Measurements from ENCODE around the gene FTO.

DNA sequence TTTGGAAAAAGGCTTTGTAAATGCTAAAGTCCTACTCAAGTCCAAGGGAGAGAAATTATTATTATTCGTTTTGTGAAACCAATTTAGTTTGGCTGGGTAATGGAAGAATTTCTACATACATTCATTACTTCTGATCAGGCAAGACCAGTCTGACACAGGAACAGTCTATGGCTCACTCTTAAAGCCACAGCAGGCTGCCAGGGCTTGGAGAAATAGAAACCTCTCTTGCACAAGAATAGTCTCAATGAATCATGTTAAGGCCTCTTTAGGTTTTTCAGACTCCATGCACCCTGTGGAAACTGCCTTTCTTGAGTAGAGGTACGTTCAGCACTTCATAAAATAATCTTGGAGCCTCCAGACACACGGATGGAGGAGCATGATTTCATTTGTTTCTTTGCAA lies 414.9 kb downstream of the FTO start:
- TF ChIP-seq POLR2A (IDR thresholded peaks at IDR 0.05): no peak
- TF ChIP-seq, protein P1, sequence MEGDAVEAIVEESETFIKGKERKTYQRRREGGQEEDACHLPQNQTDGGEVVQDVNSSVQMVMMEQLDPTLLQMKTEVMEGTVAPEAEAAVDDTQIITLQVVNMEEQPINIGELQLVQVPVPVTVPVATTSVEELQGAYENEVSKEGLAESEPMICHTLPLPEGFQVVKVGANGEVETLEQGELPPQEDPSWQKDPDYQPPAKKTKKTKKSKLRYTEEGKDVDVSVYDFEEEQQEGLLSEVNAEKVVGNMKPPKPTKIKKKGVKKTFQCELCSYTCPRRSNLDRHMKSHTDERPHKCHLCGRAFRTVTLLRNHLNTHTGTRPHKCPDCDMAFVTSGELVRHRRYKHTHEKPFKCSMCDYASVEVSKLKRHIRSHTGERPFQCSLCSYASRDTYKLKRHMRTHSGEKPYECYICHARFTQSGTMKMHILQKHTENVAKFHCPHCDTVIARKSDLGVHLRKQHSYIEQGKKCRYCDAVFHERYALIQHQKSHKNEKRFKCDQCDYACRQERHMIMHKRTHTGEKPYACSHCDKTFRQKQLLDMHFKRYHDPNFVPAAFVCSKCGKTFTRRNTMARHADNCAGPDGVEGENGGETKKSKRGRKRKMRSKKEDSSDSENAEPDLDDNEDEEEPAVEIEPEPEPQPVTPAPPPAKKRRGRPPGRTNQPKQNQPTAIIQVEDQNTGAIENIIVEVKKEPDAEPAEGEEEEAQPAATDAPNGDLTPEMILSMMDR (IDR thresholded peaks at IDR 0.05): no peak

Measured in thyroid gland (tissue), 4 donors.